ENCODE measurements around the gene TRIM64.
"Not testable (repeated sequence)": the region's sequence is repeated elsewhere in the genome, so short reads cannot be mapped to it uniquely, and the experiment has no call there.

TRIM64 gene, protein sequence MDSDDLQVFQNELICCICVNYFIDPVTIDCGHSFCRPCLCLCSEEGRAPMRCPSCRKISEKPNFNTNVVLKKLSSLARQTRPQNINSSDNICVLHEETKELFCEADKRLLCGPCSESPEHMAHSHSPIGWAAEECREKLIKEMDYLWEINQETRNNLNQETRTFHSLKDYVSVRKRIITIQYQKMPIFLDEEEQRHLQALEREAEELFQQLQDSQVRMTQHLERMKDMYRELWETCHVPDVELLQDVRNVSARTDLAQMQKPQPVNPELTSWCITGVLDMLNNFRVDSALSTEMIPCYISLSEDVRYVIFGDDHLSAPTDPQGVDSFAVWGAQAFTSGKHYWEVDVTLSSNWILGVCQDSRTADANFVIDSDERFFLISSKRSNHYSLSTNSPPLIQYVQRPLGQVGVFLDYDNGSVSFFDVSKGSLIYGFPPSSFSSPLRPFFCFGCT

DNA sequence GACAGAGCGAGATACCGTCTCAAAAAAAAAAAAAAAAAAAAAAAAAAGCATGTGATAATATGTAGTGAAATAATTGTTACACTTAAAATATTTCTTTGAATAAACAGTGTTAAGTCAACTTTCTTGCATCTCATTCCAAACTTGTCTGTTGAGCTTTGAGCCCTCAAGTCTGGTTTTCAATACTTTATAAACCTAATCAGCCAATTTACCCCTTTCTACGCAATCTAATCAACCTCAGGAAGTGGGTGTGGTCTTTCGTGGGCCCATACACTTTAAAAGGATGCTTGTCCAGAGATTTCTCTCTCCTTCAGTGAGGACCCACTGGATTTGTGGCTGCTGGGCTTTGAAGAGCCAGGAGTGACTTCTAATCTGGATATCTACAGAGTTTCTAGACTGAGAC is at the start of gene TRIM64:
TSS of gene TRIM64 (plus strand) at position 301 of the 400 bp plus-strand sequence. CDS start 2,467 bp downstream, outside the sequence.
- in situ Hi-C loops (cut with MboI; ENCODE audit: low sequenced_read_pairs) = not testable (repeated sequence)

DNA sequence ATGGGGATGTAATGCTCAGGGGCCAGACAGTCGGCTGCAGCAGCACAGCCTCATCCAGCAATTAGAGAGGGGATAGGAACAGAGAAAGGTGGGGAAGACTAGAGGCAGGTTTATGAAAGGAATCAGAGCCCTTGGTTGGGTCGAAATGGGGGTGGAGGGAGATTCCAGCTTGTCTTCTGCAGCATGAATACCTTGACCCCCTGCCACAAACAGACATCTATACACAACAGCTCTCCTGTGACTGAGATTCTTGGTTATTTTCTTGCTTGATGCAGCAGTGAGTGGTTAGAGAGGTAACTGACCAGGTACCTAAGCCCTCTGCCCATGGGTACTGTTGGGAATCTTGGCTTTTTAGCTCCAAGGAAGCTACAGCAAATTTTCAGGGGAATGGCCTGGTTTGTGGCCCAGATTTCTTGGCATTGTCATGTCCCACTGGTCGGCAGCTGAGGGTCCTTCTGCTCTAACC is 43.6 kb upstream of the TRIM64 start, which contains the start of gene TRIM49D1:
TSS of gene TRIM49D1 (minus strand) at position 51 of the 466 bp plus-strand sequence. CDS start 4,535 bp downstream, outside the sequence.
- in situ Hi-C loops (cut with MboI; ENCODE audit: low sequenced_read_pairs) = no loop called here

DNA sequence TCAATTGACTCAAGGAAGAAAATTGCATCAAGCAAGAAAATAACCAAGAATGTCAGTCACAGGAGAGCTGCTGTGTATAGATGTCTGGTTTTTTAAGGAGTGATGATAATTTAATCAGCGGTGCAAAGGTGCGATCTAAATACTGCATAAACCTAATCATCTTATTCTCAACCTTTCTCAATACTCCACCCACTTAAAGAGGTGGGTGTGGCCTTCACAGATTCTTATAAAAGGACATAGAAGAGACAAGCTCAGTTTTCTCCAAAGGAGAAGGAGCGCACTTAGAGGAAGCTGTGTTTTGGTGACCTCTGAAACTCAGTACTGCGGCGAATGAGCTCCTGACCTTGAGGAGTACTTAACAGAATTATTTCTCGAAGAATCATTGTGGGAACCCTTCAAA is 42.1 kb upstream of the TRIM64 start, which contains the start of gene TRIM49D2:
TSS of gene TRIM49D2 (plus strand) at position 301 of the 400 bp plus-strand sequence. CDS start 2,698 bp downstream, outside the sequence.
- in situ Hi-C loops (cut with MboI; ENCODE audit: low sequenced_read_pairs) = not testable (repeated sequence)

DNA sequence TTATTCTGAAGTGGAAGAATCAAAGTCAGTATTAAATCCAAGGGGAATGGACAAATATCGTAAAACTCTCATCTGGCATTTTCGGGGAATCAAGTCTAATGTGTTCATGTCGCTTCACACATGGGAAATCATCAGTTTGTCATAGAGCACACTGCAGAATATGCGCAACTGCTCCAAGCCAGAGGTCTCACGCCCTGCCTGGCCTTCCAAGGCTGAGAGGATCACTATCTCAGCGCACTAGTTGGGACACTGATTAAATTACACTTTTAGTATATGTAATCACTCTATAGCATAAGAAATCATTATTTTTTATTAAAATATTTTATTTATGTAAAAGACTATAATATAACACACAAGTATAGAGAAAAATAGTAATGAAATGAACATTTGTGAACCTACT is 5.0 kb upstream of the TRIM64 start:
- in situ Hi-C loops (cut with MboI; ENCODE audit: low sequenced_read_pairs) = not testable (repeated sequence)

Data from HL-60/S4 treated with phorbol 12-myristate 13-acetate at 8.2 ng/mL for 4 days and 3 days (cell line).